Neural cell (in vitro differentiated cells): Measurements from ENCODE around the gene ARHGEF17.

Experiments
- CTCF ChIP-seq: fragments of 450-650 bp; IDR thresholded peaks from 2 replicates; pipeline ENCODE4 v1.5.1; 2014; ENCODE audit warnings: antibody characterized with exemption, mild to moderate bottlenecking, moderate library complexity; ENCODE audit not compliant: poor library complexity, severe bottlenecking
- RAD21 ChIP-seq: fragments of 450-650 bp; conservative IDR thresholded peaks from 2 replicates; pipeline ENCODE4 v1.6.1; 2014; ENCODE audit warnings: antibody characterized with exemption, mild to moderate bottlenecking, moderate library complexity

- TF ChIP-seq CTCF (no peak), RAD21 (no peak)
Measured at GRCh38 chr11:73260127-73260457, 48.0 kb upstream of the ARHGEF17 start.
